SK-N-SH (cell line): Measurements from ENCODE around the gene TBC1D20. TPM values are rescaled to one million over a fixed set of nuclear protein-coding genes. Genes with fewer than 3 reads are reported as not detected.

Experiments
- CTCF ChIA-PET: fragments of 300-600, 350-600 bp; formaldehyde crosslinking; extraction: SDS; loops from one replicate; lab custom pipeline; 2021; lab: Yijun Ruan, JAX
- POLR2A ChIA-PET: fragments of 350-600 bp; sonication (Branson Sonifier 250); formaldehyde crosslinking; extraction: SDS; loops from one replicate; lab custom pipeline; 2020; ENCODE audit warnings: antibody characterized with exemption, inconsistent platforms; lab: Yijun Ruan, JAX
- DNase-seq: peaks from one replicate; pipeline ENCODE4 v3.0.0; 2012
- H2AFZ ChIP-seq: fragments of 200-600 bp; sonication (generic); 2 replicates; pipeline ENCODE4 v1.8.1; 2016; ENCODE audit warnings: antibody characterized with exemption, mild to moderate bottlenecking, low read depth
- H3F3A ChIP-seq: fragments of 200-600 bp; sonication (generic); replicated peaks from 2 replicates; pipeline ENCODE3; 2016; ENCODE audit warnings: antibody characterized with exemption, mild to moderate bottlenecking; ENCODE audit not compliant: insufficient read depth
- H3K27ac ChIP-seq, 2 experiments: fragments of 200-500 bp in 1 of 2; fragments of 200-600 bp in 1 of 2; sonication (Bioruptor generic) in 1 of 2; sonication (generic), shearing (Covaris generic) in 1 of 2; 2 replicates each; pipeline versions ENCODE4 v1.5.1 to v1.6.1; 2014 to 2016; ENCODE audit warnings: low read depth in 2 of 2, inconsistent platforms in 1 of 2, low read length in 1 of 2, mild to moderate bottlenecking in 1 of 2, mixed read lengths in 1 of 2
- H3K27me3 ChIP-seq: fragments of 200-600 bp; sonication (generic), shearing (Covaris generic); 2 replicates; pipeline ENCODE4 v1.6.1; 2016; ENCODE audit warnings: mixed run types; ENCODE audit not compliant: insufficient read depth
- H3K36me3 ChIP-seq, 2 experiments: fragments of 200-500 bp in 1 of 2; fragments of 200-600 bp in 1 of 2; sonication (Bioruptor generic) in 1 of 2; sonication (generic) in 1 of 2; replicated peaks in 1 of 2; 2 replicates each; pipeline versions ENCODE3 to v1.5.1; 2014 to 2016; ENCODE audit warnings: low read length in 1 of 2, mild to moderate bottlenecking in 1 of 2; ENCODE audit not compliant: insufficient read depth in 2 of 2, control insufficient read depth in 1 of 2
- H3K4me1 ChIP-seq, 2 experiments: fragments of 200-500 bp in 1 of 2; fragments of 200-600 bp in 1 of 2; sonication (Bioruptor generic) in 1 of 2; sonication (generic), shearing (Covaris generic) in 1 of 2; 2 replicates each; pipeline versions ENCODE4 v1.5.1 to v1.6.1; 2014 to 2016; ENCODE audit warnings: low read depth in 1 of 2, low read length in 1 of 2, mixed run types in 1 of 2; ENCODE audit not compliant: insufficient read depth in 2 of 2, control insufficient read depth in 1 of 2
- H3K4me2 ChIP-seq: fragments of 200-600 bp; sonication (generic), shearing (Covaris generic); 2 replicates; pipeline ENCODE4 v1.6.1; 2017; ENCODE audit warnings: mixed run types
- H3K4me3 ChIP-seq, 2 experiments: fragments of 200-500 bp in 1 of 2; fragments of 200-600 bp in 1 of 2; sonication (Bioruptor generic) in 1 of 2; sonication (generic), shearing (Covaris generic) in 1 of 2; 2 replicates each; pipeline versions ENCODE4 v1.5.1 to v1.8.1; 2014 to 2016; ENCODE audit warnings: low read depth in 2 of 2, inconsistent platforms in 1 of 2, low read length in 1 of 2, mild to moderate bottlenecking in 1 of 2, mixed read lengths in 1 of 2, moderate library complexity in 1 of 2
- H3K79me2 ChIP-seq: fragments of 200-600 bp; sonication (generic); 2 replicates; pipeline ENCODE4 v1.8.1; 2017; ENCODE audit warnings: mild to moderate bottlenecking; ENCODE audit not compliant: insufficient read depth
- H3K9ac ChIP-seq: fragments of 200-600 bp; sonication (generic); 2 replicates; pipeline ENCODE4 v1.6.1; 2017; ENCODE audit warnings: mixed run types
- H3K9me2 ChIP-seq: fragments of 200-600 bp; sonication (generic); 2 replicates; pipeline ENCODE4 v1.6.1; 2017; ENCODE audit warnings: mixed run types
- H3K9me3 ChIP-seq: fragments of 200-600 bp; sonication (generic); 2 replicates; pipeline ENCODE4 v1.6.1; 2017; ENCODE audit warnings: mixed run types, mild to moderate bottlenecking, moderate library complexity
- H4K20me1 ChIP-seq: fragments of 200-600 bp; sonication (generic); 2 replicates; pipeline ENCODE4 v1.6.1; 2017; ENCODE audit warnings: mild to moderate bottlenecking, mixed run types; ENCODE audit not compliant: insufficient read depth
- EZH2phosphoT487 ChIP-seq: fragments of 200-600 bp; sonication (generic); IDR thresholded peaks from 2 replicates; pipeline ENCODE4 v1.6.1; 2017; ENCODE audit warnings: low read depth, mixed run types, mild to moderate bottlenecking, antibody characterized with exemption, moderate library complexity, borderline replicate concordance
- FOSL2 ChIP-seq: IDR thresholded peaks from 2 replicates; pipeline ENCODE4 v1.4.0; 2012; ENCODE audit warnings: low read depth, mild to moderate bottlenecking, moderate library complexity, borderline replicate concordance
- FOXJ3 ChIP-seq: sonication (generic); formaldehyde crosslinking; IDR thresholded peaks from 2 replicates; pipeline ENCODE4 v1.5.1; 2020; ENCODE audit warnings: mild to moderate bottlenecking, missing genetic modification reagents
- FOXM1 ChIP-seq: IDR thresholded peaks from 2 replicates; pipeline ENCODE4 v1.4.0; 2012; ENCODE audit warnings: low read depth, mild to moderate bottlenecking
- GATA2 ChIP-seq: sonication (generic); formaldehyde crosslinking; IDR thresholded peaks from 2 replicates; pipeline ENCODE4 v1.5.0; 2020; ENCODE audit warnings: mild to moderate bottlenecking, missing genetic modification reagents
- MXI1 ChIP-seq: IDR thresholded peaks from 2 replicates; pipeline ENCODE4 v1.6.1; 2012; ENCODE audit warnings: mild to moderate bottlenecking, low read depth, low read length, improper control_type of control experiment
- POLR2AphosphoS5 ChIP-seq: IDR thresholded peaks from 2 replicates; pipeline ENCODE4 v1.6.1; 2012; ENCODE audit warnings: low read depth, low read length
- SMC3 ChIP-seq: IDR thresholded peaks from 2 replicates; pipeline ENCODE4 v1.6.1; 2012; ENCODE audit warnings: low read depth, low read length, improper control_type of control experiment
- TEAD4 ChIP-seq: IDR thresholded peaks from 2 replicates; pipeline ENCODE4 v1.4.0; 2012; ENCODE audit warnings: mild to moderate bottlenecking, borderline replicate concordance; ENCODE audit not compliant: insufficient read depth
- WGBS: methylation state at CpG from one replicate; pipeline ENCODE4 v1.1.6; 2017; ENCODE audit warnings: low lambda C conversion rate; 5-methylcytosine and 5-hydroxymethylcytosine counted together
- polyA plus RNA-seq, 3 experiments: library from polyadenylated mRNA; depleted of rRNA; stranded (reverse); fragments of >200 nt; gene quantifications; 2 replicates each; pipeline ENCODE4 v1.2.3, GENCODE V29; 2012
- TF ChIP-seq, protein P1 (sequence below): fragments of 150-350 bp; IDR thresholded peaks from 2 replicates; pipeline ENCODE4 v1.6.1; 2016; ENCODE audit warnings: mild to moderate bottlenecking, low read depth, low read length
- TF ChIP-seq, protein P2 (sequence below): IDR thresholded peaks from 2 replicates; pipeline ENCODE4 v1.6.1; 2012; ENCODE audit warnings: mild to moderate bottlenecking, low read depth, low read length, moderate library complexity
- TF ChIP-seq, protein P3 (sequence below): IDR thresholded peaks from 2 replicates; pipeline ENCODE4 v1.4.0; 2012; ENCODE audit warnings: low read depth
- TF ChIP-seq, protein P4 (sequence below): IDR thresholded peaks from 2 replicates; pipeline ENCODE4 v1.4.0; 2012; ENCODE audit warnings: low read depth, borderline replicate concordance

Gene TBC1D20
- polyA plus RNA-seq, 1 of the 3 experiments (the other 2 are of a cell fraction) = 27.7 TPM

DNA sequence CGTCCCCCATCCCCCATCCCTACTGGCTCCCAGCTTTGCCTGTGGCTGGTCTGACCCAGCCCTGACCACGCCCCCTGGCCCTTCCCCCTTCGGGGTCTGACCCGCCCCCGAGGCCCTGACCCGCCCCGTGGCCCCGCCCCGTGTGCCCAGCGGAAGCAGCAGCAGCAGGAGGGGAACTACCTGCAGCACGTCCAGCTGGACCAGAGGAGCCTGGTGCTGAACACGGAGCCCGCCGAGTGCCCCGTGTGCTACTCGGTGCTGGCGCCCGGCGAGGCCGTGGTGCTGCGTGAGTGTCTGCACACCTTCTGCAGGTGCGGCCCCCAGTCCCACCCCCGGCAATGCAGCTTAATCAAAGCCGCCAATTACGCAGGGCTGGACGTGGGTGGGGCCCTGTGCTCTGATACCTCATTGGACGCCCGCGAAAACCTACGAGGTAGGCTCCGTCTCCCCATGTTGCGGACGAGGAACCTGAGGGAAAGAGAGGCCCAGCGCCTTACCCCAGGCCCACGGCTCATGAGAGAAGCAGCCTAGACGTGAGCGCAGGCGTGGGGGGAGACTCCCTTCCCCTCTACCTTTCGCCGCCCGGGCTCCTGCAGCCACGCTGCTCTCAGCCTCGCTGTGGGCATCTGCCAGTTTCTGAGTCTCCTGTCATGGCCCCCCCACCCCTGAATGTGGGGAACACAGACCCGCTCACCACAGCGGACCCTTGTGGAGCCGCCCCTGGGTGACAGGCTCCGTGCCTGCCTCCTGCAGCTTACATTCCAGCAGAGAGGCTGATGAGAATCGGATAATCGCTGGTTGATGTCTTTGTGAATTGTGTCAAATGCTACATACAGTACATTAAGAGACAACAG is 41.4 kb downstream of the TBC1D20 start:
- Histone ChIP-seq H4K20me1 (no peaks in the 10 kb centered on the region), H3K27me3 (no peaks in the 10 kb centered on the region), H2AFZ (no peak overlapping the region), H3K36me3 (peaks cover 23 to 46% of the 10 kb centered on the region in 2 experiments), H3K27ac (no peak overlapping the region), H3K9me2 (no peaks in the 10 kb centered on the region), H3F3A (peaks cover 4% of the 10 kb centered on the region), H3K4me3 (no peak overlapping the region), H3K4me1 (no peaks in the 10 kb centered on the region), H3K4me2 (no peak overlapping the region), H3K9ac (no peak overlapping the region), H3K79me2 (no peaks in the 10 kb centered on the region; the same call in 1 of the 2 replicates), H3K9me3 (no peaks in the 10 kb centered on the region)
- TF ChIP-seq FOSL2 = no peak
- no peak for TF ChIP-seq SMC3
- TF ChIP-seq TEAD4 = no peak
- no peak for TF ChIP-seq EZH2phosphoT487
- TF ChIP-seq, protein P1, sequence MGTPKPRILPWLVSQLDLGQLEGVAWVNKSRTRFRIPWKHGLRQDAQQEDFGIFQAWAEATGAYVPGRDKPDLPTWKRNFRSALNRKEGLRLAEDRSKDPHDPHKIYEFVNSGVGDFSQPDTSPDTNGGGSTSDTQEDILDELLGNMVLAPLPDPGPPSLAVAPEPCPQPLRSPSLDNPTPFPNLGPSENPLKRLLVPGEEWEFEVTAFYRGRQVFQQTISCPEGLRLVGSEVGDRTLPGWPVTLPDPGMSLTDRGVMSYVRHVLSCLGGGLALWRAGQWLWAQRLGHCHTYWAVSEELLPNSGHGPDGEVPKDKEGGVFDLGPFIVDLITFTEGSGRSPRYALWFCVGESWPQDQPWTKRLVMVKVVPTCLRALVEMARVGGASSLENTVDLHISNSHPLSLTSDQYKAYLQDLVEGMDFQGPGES = no peak
- TF ChIP-seq MXI1 = no peak
- TF ChIP-seq FOXJ3 (CRISPR knock-in tag) = no peak
- no peak for TF ChIP-seq FOXM1
- no peak for TF ChIP-seq POLR2AphosphoS5
- TF ChIP-seq, protein P2, sequence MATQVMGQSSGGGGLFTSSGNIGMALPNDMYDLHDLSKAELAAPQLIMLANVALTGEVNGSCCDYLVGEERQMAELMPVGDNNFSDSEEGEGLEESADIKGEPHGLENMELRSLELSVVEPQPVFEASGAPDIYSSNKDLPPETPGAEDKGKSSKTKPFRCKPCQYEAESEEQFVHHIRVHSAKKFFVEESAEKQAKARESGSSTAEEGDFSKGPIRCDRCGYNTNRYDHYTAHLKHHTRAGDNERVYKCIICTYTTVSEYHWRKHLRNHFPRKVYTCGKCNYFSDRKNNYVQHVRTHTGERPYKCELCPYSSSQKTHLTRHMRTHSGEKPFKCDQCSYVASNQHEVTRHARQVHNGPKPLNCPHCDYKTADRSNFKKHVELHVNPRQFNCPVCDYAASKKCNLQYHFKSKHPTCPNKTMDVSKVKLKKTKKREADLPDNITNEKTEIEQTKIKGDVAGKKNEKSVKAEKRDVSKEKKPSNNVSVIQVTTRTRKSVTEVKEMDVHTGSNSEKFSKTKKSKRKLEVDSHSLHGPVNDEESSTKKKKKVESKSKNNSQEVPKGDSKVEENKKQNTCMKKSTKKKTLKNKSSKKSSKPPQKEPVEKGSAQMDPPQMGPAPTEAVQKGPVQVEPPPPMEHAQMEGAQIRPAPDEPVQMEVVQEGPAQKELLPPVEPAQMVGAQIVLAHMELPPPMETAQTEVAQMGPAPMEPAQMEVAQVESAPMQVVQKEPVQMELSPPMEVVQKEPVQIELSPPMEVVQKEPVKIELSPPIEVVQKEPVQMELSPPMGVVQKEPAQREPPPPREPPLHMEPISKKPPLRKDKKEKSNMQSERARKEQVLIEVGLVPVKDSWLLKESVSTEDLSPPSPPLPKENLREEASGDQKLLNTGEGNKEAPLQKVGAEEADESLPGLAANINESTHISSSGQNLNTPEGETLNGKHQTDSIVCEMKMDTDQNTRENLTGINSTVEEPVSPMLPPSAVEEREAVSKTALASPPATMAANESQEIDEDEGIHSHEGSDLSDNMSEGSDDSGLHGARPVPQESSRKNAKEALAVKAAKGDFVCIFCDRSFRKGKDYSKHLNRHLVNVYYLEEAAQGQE = no peak
- TF ChIP-seq GATA2 (CRISPR knock-in tag) = no peak
- TF ChIP-seq, protein P3, sequence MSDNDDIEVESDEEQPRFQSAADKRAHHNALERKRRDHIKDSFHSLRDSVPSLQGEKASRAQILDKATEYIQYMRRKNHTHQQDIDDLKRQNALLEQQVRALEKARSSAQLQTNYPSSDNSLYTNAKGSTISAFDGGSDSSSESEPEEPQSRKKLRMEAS = no peak
- TF ChIP-seq, protein P4, sequence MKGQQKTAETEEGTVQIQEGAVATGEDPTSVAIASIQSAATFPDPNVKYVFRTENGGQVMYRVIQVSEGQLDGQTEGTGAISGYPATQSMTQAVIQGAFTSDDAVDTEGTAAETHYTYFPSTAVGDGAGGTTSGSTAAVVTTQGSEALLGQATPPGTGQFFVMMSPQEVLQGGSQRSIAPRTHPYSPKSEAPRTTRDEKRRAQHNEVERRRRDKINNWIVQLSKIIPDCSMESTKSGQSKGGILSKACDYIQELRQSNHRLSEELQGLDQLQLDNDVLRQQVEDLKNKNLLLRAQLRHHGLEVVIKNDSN = no peak
- ChIA-PET CTCF (interaction anchor here (3.9 kb wide), 1 partner anchor 10 kb away, joined by 15 read pairs; no protein-coding TSS in a partner anchor), POLR2A (interaction anchor here (0.7 kb wide), 1 partner anchor 13 kb away, joined by 3 read pairs; no protein-coding TSS in a partner anchor)
- DNase-seq = peak; percentile 80
- 88% methylated on average over 34 of the region's 49 CpGs for WGBS
